ENCODE measurements around the gene CCDC137.

- no peak for TF ChIP-seq POLR2A (IDR thresholded peaks at IDR 0.05)
- no peak for TF ChIP-seq POLR2AphosphoS5 (IDR thresholded peaks at IDR 0.05)
- no peak for TF ChIP-seq CTCF (IDR thresholded peaks at IDR 0.05)
Observed at GRCh38 chr17:81695801-81696200, 29.3 kb downstream of the CCDC137 start.

Data from prostate gland (tissue), 2 donors.